Ishikawa (cell line): ENCODE results near the gene DOCK7.

Source experiments
- EP300 ChIP-seq: IDR thresholded peaks from 2 replicates; pipeline ENCODE4 v1.6.1; 2012; ENCODE audit warnings: borderline replicate concordance
- FOXM1 ChIP-seq: IDR thresholded peaks from 2 replicates; pipeline ENCODE4 v1.6.1; 2012; ENCODE audit warnings: low read depth, borderline replicate concordance
- NFIC ChIP-seq: IDR thresholded peaks from 2 replicates; pipeline ENCODE4 v1.6.1; 2012
- RAD21 ChIP-seq: IDR thresholded peaks from 2 replicates; pipeline ENCODE4 v1.6.1; 2012; ENCODE audit warnings: low read depth
- TEAD4 ChIP-seq: IDR thresholded peaks from 2 replicates; pipeline ENCODE4 v1.6.1; 2012
- YY1 ChIP-seq: IDR thresholded peaks from 2 replicates; pipeline ENCODE4 v1.6.1; 2012; ENCODE audit warnings: low read depth
- TF ChIP-seq, protein P1 (sequence below): IDR thresholded peaks from 2 replicates; pipeline ENCODE4 v1.6.1; 2012
- TF ChIP-seq, protein P2 (sequence below): IDR thresholded peaks from 2 replicates; pipeline ENCODE4 v1.6.1; 2012; ENCODE audit warnings: low read depth, mild to moderate bottlenecking

DNA sequence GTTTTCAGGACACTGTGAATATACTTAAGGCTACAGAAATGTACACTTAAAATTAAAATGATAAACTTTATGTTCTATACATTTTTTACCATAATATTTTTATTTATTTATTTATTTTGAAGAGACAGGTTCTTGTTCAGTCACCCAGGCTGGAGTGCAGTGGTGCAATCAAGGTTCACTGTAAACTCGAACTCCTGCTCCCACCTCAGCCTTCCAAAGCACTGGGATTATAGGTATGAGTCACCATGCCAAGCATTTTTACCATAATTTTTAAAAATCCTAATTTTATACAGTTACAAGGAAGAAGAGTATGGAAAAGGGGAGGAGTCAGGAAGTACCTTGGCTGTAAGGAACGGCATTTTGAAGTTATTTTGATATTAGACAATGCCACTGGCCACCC lies 114.5 kb downstream of the DOCK7 start:
- no peak for TF ChIP-seq NFIC
- TF ChIP-seq, protein P1, sequence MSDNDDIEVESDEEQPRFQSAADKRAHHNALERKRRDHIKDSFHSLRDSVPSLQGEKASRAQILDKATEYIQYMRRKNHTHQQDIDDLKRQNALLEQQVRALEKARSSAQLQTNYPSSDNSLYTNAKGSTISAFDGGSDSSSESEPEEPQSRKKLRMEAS: no peak
- no peak for TF ChIP-seq YY1
- TF ChIP-seq, protein P2, sequence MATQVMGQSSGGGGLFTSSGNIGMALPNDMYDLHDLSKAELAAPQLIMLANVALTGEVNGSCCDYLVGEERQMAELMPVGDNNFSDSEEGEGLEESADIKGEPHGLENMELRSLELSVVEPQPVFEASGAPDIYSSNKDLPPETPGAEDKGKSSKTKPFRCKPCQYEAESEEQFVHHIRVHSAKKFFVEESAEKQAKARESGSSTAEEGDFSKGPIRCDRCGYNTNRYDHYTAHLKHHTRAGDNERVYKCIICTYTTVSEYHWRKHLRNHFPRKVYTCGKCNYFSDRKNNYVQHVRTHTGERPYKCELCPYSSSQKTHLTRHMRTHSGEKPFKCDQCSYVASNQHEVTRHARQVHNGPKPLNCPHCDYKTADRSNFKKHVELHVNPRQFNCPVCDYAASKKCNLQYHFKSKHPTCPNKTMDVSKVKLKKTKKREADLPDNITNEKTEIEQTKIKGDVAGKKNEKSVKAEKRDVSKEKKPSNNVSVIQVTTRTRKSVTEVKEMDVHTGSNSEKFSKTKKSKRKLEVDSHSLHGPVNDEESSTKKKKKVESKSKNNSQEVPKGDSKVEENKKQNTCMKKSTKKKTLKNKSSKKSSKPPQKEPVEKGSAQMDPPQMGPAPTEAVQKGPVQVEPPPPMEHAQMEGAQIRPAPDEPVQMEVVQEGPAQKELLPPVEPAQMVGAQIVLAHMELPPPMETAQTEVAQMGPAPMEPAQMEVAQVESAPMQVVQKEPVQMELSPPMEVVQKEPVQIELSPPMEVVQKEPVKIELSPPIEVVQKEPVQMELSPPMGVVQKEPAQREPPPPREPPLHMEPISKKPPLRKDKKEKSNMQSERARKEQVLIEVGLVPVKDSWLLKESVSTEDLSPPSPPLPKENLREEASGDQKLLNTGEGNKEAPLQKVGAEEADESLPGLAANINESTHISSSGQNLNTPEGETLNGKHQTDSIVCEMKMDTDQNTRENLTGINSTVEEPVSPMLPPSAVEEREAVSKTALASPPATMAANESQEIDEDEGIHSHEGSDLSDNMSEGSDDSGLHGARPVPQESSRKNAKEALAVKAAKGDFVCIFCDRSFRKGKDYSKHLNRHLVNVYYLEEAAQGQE: no peak
- no peak for TF ChIP-seq TEAD4
- no peak for TF ChIP-seq RAD21
- TF ChIP-seq FOXM1: no peak
- no peak for TF ChIP-seq EP300
